Glomerular visceral epithelial cell (primary cell): Measurements from ENCODE around the gene TGFB2.

ENCODE experiments used
- DNase-seq: peaks from one replicate; pipeline ENCODE4 v3.0.0-alpha.2; 2016; ENCODE audit errors: extremely low spot score

The TGFB2 gene

GRCh38 chr1:218461351-218461750, 116.2 kb downstream of the TGFB2 start:
- DNase-seq: no peak

- no peak for DNase-seq
Observed at GRCh38 chr1:218462116-218462515, 117.0 kb downstream of the TGFB2 start.

GRCh38 chr1:218462587-218462986, 117.5 kb downstream of the TGFB2 start:
- no peak for DNase-seq

- no peak for DNase-seq
Observed at GRCh38 chr1:218463194-218464156, 118.3 kb downstream of the TGFB2 start.

- DNase-seq: no peak
Observed at GRCh38 chr1:218464871-218465270, 119.7 kb downstream of the TGFB2 start.

GRCh38 chr1:218466341-218467010, 121.3 kb downstream of the TGFB2 start:
- DNase-seq: no peak

- DNase-seq: no peak
Observed at GRCh38 chr1:218467101-218468072, 122.3 kb downstream of the TGFB2 start.

GRCh38 chr1:218468711-218469110, 123.6 kb downstream of the TGFB2 start:
- DNase-seq: no peak

- no peak for DNase-seq
Observed at GRCh38 chr1:218472885-218473284, 127.7 kb downstream of the TGFB2 start.

- no peak for DNase-seq
Observed at GRCh38 chr1:218473522-218473921, 128.4 kb downstream of the TGFB2 start.

- no peak for DNase-seq
Observed at GRCh38 chr1:218474128-218474527, 129.0 kb downstream of the TGFB2 start.

GRCh38 chr1:218475275-218475674, 130.1 kb downstream of the TGFB2 start:
- peak; percentile 60 for DNase-seq

GRCh38 chr1:218475699-218476098, 130.6 kb downstream of the TGFB2 start:
- no peak for DNase-seq

- DNase-seq: peak; percentile 64
Observed at GRCh38 chr1:218476385-218476784, 131.2 kb downstream of the TGFB2 start.

- no peak for DNase-seq
Observed at GRCh38 chr1:218478336-218478735, 133.2 kb downstream of the TGFB2 start.

- DNase-seq: peak; percentile 86
Observed at GRCh38 chr1:218479436-218480115, 134.4 kb downstream of the TGFB2 start.

- DNase-seq: peak; percentile 90
Observed at GRCh38 chr1:218480137-218480536, 135.0 kb downstream of the TGFB2 start.

GRCh38 chr1:218480588-218481099, 135.5 kb downstream of the TGFB2 start:
- peak; percentile 75 for DNase-seq

- DNase-seq: peak; percentile 51
Observed at GRCh38 chr1:218481116-218481775, 136.1 kb downstream of the TGFB2 start.

GRCh38 chr1:218482683-218483082, 137.5 kb downstream of the TGFB2 start:
- DNase-seq: no peak
